HEK293T (cell line): ENCODE results near the gene FLRT3.

Experiments
- CTCF ChIA-PET: fragments of 350-600 bp; formaldehyde crosslinking; extraction: SDS; loops from one replicate; lab custom pipeline; 2021; ENCODE audit warnings: antibody characterized with exemption, inconsistent platforms; lab: Yijun Ruan, JAX
- POLR2A ChIA-PET: fragments of 350-600 bp; formaldehyde crosslinking; extraction: SDS; loops from one replicate; lab custom pipeline; 2020; ENCODE audit warnings: antibody characterized with exemption, inconsistent platforms; lab: Yijun Ruan, JAX
- DNase-seq: peaks from one replicate; pipeline ENCODE4 v3.0.0; 2012; ENCODE audit warnings: mixed read lengths; ENCODE audit errors: extremely low spot score
- ARNT ChIP-seq: fragments of 450-650 bp; IDR thresholded peaks from 2 replicates; pipeline ENCODE4 v1.6.1; 2017; ENCODE audit warnings: mild to moderate bottlenecking
- BHLHE40 ChIP-seq: fragments of 450-650 bp; IDR thresholded peaks from 2 replicates; pipeline ENCODE4 v1.6.1; 2016; ENCODE audit warnings: mild to moderate bottlenecking, moderate library complexity, borderline replicate concordance
- CTBP1 ChIP-seq: fragments of 450-650 bp; IDR thresholded peaks from 2 replicates; pipeline ENCODE4 v1.6.1; 2016; ENCODE audit warnings: borderline replicate concordance
- ELF4 ChIP-seq: fragments of 450-650 bp; IDR thresholded peaks from 2 replicates; pipeline ENCODE4 v1.6.1; 2017; ENCODE audit warnings: antibody characterized with exemption
- FOXA1 ChIP-seq: fragments of 450-650 bp; IDR thresholded peaks from 2 replicates; pipeline ENCODE4 v1.6.1; 2016; ENCODE audit warnings: mild to moderate bottlenecking
- FOXK2 ChIP-seq: fragments of 450-650 bp; IDR thresholded peaks from 2 replicates; pipeline ENCODE4 v1.6.1; 2016; ENCODE audit warnings: mild to moderate bottlenecking
- FOXM1 ChIP-seq: fragments of 450-650 bp; IDR thresholded peaks from 2 replicates; pipeline ENCODE4 v1.6.1; 2017; ENCODE audit warnings: mild to moderate bottlenecking, borderline replicate concordance
- HDGF ChIP-seq: fragments of 450-650 bp; IDR thresholded peaks from 2 replicates; pipeline ENCODE4 v1.6.1; 2017; ENCODE audit warnings: antibody characterized with exemption, borderline replicate concordance
- L3MBTL2 ChIP-seq: fragments of 450-650 bp; conservative IDR thresholded peaks from 2 replicates; pipeline ENCODE4 v1.6.1; 2016; ENCODE audit warnings: mild to moderate bottlenecking
- LEF1 ChIP-seq: fragments of 450-650 bp; IDR thresholded peaks from 2 replicates; pipeline ENCODE4 v1.6.1; 2017; ENCODE audit warnings: mild to moderate bottlenecking, borderline replicate concordance
- NFRKB ChIP-seq: fragments of 450-650 bp; IDR thresholded peaks from 2 replicates; pipeline ENCODE4 v1.6.1; 2016; ENCODE audit warnings: mild to moderate bottlenecking, moderate library complexity
- PKNOX1 ChIP-seq: fragments of 450-650 bp; IDR thresholded peaks from 2 replicates; pipeline ENCODE4 v1.6.1; 2016
- SP1 ChIP-seq: fragments of 450-650 bp; IDR thresholded peaks from 2 replicates; pipeline ENCODE4 v1.6.1; 2017
- SUZ12 ChIP-seq: fragments of 450-650 bp; IDR thresholded peaks from 2 replicates; pipeline ENCODE4 v1.6.1; 2016; ENCODE audit warnings: mild to moderate bottlenecking
- TARDBP ChIP-seq: fragments of 450-650 bp; IDR thresholded peaks from 2 replicates; pipeline ENCODE4 v1.6.1; 2016
- ZNF384 ChIP-seq: fragments of 450-650 bp; IDR thresholded peaks from 2 replicates; pipeline ENCODE4 v1.6.1; 2016

FLRT3 gene

GRCh38 chr20:14307956-14308355, 29.5 kb downstream of the FLRT3 start:
- POLR2A ChIA-PET = no interaction called here
- TF ChIP-seq L3MBTL2 (no peak), BHLHE40 (no peak), ZNF384 (no peak), NFRKB (no peak), FOXA1 (no peak), CTBP1 (no peak)
- DNase-seq = no peak
- CTCF ChIA-PET = no interaction called here

- POLR2A ChIA-PET = no interaction called here
- no peak for DNase-seq
- CTCF ChIA-PET = no interaction called here
- TF ChIP-seq SUZ12 = no peak
Measured at GRCh38 chr20:14304472-14304871, 32.9 kb downstream of the FLRT3 start.

GRCh38 chr20:14303651-14304050, 33.8 kb downstream of the FLRT3 start:
- TF ChIP-seq FOXM1 = no peak
- TF ChIP-seq FOXK2 = no peak
- no peak for TF ChIP-seq CTBP1
- no peak for TF ChIP-seq ZNF384
- TF ChIP-seq ARNT = no peak
- TF ChIP-seq LEF1 = no peak
- no peak for TF ChIP-seq PKNOX1
- TF ChIP-seq L3MBTL2 = no peak
- no peak for TF ChIP-seq HDGF
- no peak for TF ChIP-seq NFRKB
- no peak for TF ChIP-seq SP1
- TF ChIP-seq TARDBP = no peak
- no peak for TF ChIP-seq ELF4
- no peak for TF ChIP-seq FOXA1
- no peak for TF ChIP-seq BHLHE40
- no peak for TF ChIP-seq SUZ12
- CTCF ChIA-PET = no interaction called here
- DNase-seq = no peak
- POLR2A ChIA-PET = no interaction called here

GRCh38 chr20:14303106-14303505, 34.3 kb downstream of the FLRT3 start:
- POLR2A ChIA-PET = no interaction called here
- CTCF ChIA-PET = no interaction called here
- TF ChIP-seq SP1 (no peak), FOXM1 (no peak), ELF4 (no peak), BHLHE40 (no peak), HDGF (no peak), ARNT (no peak), FOXK2 (no peak), SUZ12 (no peak), TARDBP (no peak), FOXA1 (no peak), CTBP1 (no peak), LEF1 (no peak), L3MBTL2 (no peak), ZNF384 (no peak), PKNOX1 (no peak)

GRCh38 chr20:14299831-14300230, 37.6 kb downstream of the FLRT3 start:
- TF ChIP-seq FOXA1 (no peak), ARNT (no peak), SP1 (no peak), ELF4 (no peak), BHLHE40 (no peak), TARDBP (no peak)
- CTCF ChIA-PET = no interaction called here
- DNase-seq = no peak
- POLR2A ChIA-PET = no interaction called here

More at GRCh38 chr20:14303106-14303505, 34.3 kb downstream of the FLRT3 start:
- no peak for DNase-seq

- ChIA-PET POLR2A (no interaction called here), CTCF (no interaction called here)
Measured at GRCh38 chr20:14295770-14296309, 41.6 kb downstream of the FLRT3 start.

More at GRCh38 chr20:14295770-14296309, 41.6 kb downstream of the FLRT3 start:
- no peak for DNase-seq
- TF ChIP-seq LEF1 (no peak), CTBP1 (no peak), ARNT (no peak), PKNOX1 (no peak), ZNF384 (no peak), FOXA1 (no peak), SP1 (no peak)
